ENCODE measurements around the gene SAMD8. TPM values are rescaled to one million over a fixed set of nuclear protein-coding genes. Genes with fewer than 3 reads are reported as not detected.

SAMD8 gene
- total RNA-seq, 1 donor from 2014 or later, result 42.7 TPM

DNA sequence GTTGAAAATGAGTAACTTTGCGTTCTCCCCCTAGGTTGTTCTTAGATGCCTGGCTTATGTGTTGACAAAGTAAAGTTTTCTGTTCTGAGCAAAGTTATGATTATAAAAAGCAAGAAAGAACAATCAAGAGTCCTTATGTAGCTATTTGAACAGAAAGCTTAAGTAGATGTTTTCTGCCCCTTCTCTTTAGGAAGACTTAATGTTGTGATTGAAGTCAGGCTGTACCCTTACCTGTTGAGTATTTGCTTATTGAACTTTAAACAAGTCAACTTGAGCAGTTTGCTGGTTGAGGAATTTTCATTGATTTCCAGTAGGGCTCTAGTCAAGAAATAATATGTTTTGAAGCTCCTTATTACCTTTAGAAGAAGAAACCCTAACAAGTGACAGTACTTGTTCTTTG lies 65.3 kb downstream of the SAMD8 start:
- no peaks in the 10 kb centered on the region for H3K27me3 ChIP-seq
- no peak for DNase-seq (ENCODE audit: extremely low spot score in 2 of 2)
- H3K9me3 ChIP-seq, result no peaks in the 10 kb centered on the region
- intact Hi-C loops (cut with DNase I), result no loop called here
- no peak overlapping the region for H3K27ac ChIP-seq
- peaks cover 20% of the 10 kb centered on the region for H3K4me1 ChIP-seq
- H3K4me3 ChIP-seq, result no peak overlapping the region
- TF ChIP-seq POLR2AphosphoS5 (IDR thresholded peaks at IDR 0.05; ENCODE audit: insufficient read depth in 1 of 2, low read depth in 1 of 2) (no peak), POLR2A (IDR thresholded peaks at IDR 0.05) (no peak)
- TF ChIP-seq, protein P1, sequence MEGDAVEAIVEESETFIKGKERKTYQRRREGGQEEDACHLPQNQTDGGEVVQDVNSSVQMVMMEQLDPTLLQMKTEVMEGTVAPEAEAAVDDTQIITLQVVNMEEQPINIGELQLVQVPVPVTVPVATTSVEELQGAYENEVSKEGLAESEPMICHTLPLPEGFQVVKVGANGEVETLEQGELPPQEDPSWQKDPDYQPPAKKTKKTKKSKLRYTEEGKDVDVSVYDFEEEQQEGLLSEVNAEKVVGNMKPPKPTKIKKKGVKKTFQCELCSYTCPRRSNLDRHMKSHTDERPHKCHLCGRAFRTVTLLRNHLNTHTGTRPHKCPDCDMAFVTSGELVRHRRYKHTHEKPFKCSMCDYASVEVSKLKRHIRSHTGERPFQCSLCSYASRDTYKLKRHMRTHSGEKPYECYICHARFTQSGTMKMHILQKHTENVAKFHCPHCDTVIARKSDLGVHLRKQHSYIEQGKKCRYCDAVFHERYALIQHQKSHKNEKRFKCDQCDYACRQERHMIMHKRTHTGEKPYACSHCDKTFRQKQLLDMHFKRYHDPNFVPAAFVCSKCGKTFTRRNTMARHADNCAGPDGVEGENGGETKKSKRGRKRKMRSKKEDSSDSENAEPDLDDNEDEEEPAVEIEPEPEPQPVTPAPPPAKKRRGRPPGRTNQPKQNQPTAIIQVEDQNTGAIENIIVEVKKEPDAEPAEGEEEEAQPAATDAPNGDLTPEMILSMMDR (IDR thresholded peaks at IDR 0.05), result no peak
- peaks cover 0 to 15% of the 10 kb centered on the region in 2 donors for H3K36me3 ChIP-seq

DNA sequence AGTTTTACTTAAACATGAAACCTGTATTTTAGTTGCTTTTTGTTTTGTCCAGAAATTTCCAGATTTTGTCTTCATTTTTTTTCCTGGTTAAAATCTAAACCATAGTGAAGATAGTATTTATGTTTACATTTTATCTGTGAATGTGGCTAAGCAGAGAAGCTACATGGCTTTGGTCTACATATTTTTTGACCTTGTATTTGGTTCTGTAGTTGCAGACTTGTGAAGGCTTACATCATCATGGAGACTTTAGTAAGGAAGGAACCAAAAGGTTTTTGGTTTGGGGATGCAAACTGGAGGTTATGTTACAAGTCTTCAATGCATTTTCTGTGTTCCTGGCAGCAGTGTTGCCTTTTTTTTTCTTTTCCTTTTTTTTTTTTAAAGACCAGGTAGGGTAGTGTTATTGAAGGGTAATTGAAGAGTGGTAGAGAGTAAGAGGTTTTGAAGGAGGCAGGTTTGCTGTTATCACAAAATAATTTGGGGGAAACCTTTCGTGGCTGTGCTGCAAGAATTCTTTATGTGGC lies 68.3 kb downstream of the SAMD8 start:
- no peak for DNase-seq (ENCODE audit: extremely low spot score in 2 of 2)
- intact Hi-C loops (cut with DNase I), result no loop called here
- Histone ChIP-seq H3K27ac (no peak overlapping the region), H3K27me3 (no peaks in the 10 kb centered on the region), H3K9me3 (no peaks in the 10 kb centered on the region), H3K4me1 (peaks cover 20% of the 10 kb centered on the region), H3K4me3 (no peak overlapping the region), H3K36me3 (peaks cover 0 to 15% of the 10 kb centered on the region in 2 donors)
- TF ChIP-seq POLR2A (IDR thresholded peaks at IDR 0.05) (no peak), POLR2AphosphoS5 (IDR thresholded peaks at IDR 0.05; ENCODE audit: insufficient read depth in 1 of 2, low read depth in 1 of 2) (no peak)
- TF ChIP-seq, protein P1 (IDR thresholded peaks at IDR 0.05), result no peak

DNA sequence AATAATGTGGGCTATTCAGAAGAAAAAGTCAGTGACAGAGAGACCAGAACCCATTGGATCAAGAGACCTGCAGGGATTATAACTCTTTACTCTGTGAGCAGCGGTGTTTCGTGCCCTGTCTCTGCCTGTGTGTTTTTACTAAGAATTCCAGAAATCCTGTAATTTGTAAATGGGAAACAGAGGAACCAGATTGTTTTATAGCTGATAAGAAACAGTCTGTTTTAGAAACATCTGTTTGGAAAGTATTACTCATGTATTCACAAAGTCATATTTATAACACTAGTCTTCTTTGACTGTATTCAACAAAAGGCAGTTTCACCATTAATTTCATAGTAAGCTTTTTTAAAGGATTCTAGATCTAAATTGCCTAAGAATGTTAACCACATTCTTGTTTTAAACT lies 69.1 kb downstream of the SAMD8 start:
- intact Hi-C loops (cut with DNase I), result no loop called here
- Histone ChIP-seq H3K36me3 (peaks cover 0 to 15% of the 10 kb centered on the region in 2 donors), H3K27ac (peak overlapping the region; percentile 4), H3K4me3 (no peak overlapping the region), H3K4me1 (peaks cover 25% of the 10 kb centered on the region), H3K9me3 (no peaks in the 10 kb centered on the region), H3K27me3 (no peaks in the 10 kb centered on the region)
- TF ChIP-seq, protein P1 (IDR thresholded peaks at IDR 0.05), result no peak
- TF ChIP-seq POLR2A (IDR thresholded peaks at IDR 0.05) (no peak), POLR2AphosphoS5 (IDR thresholded peaks at IDR 0.05; ENCODE audit: insufficient read depth in 1 of 2, low read depth in 1 of 2) (no peak)
- no peak for DNase-seq (ENCODE audit: extremely low spot score in 2 of 2)

DNA sequence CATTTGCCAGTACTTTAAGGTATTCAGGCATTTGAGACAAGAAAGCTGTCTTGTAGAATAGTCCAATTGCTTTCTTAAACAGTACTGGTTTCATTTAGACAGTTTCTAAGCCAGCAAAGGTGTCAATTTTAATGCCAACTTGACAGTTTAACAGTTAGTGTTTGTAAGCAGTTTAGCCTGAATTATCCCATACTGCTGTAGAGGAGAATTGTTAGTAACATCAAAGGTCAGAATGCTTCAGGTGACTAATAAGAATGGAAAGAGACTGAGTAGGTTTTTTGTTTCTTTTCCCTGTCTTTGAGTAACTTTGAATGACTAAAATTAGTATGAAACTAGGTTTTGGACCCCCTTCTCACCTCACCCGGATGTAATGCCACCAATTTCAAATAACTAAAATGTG lies 69.6 kb downstream of the SAMD8 start:
- Histone ChIP-seq H3K4me1 (peaks cover 28% of the 10 kb centered on the region), H3K27me3 (no peaks in the 10 kb centered on the region), H3K9me3 (no peaks in the 10 kb centered on the region), H3K36me3 (peaks cover 0 to 12% of the 10 kb centered on the region in 2 donors), H3K27ac (no peak overlapping the region), H3K4me3 (no peak overlapping the region)
- intact Hi-C loops (cut with DNase I), result no loop called here
- no peak for DNase-seq (ENCODE audit: extremely low spot score in 2 of 2)
- no peak for TF ChIP-seq POLR2AphosphoS5 (IDR thresholded peaks at IDR 0.05; ENCODE audit: insufficient read depth in 1 of 2, low read depth in 1 of 2)
- no peak for TF ChIP-seq POLR2A (IDR thresholded peaks at IDR 0.05)
- TF ChIP-seq, protein P1 (IDR thresholded peaks at IDR 0.05), result no peak

DNA sequence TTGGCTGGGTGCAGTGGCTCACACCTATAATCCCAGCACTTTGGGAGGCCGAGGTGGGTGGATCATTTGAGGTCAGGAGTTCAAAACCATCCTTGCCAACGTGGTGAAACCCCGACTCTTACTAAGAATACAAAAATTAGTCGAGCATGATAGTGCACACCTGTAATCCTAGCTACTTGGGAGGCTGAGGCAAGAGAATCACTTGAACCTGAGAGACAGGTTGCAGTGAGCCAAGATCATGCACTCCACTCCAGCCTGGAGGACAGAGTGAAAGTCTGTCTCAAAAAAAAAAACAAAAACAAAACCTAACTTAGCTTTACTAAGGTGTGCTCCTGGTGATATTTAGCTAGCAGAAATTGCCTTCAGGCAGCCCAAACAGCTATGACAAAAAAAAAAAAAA lies 74.9 kb downstream of the SAMD8 start:
- no peak for DNase-seq (ENCODE audit: extremely low spot score in 2 of 2)
- Histone ChIP-seq H3K9me3 (no peaks in the 10 kb centered on the region), H3K4me3 (no peak overlapping the region), H3K4me1 (peaks cover 29% of the 10 kb centered on the region), H3K27me3 (no peaks in the 10 kb centered on the region), H3K27ac (peak overlapping the region; percentile 27), H3K36me3 (no peaks in the 10 kb centered on the region)
- intact Hi-C loops (cut with DNase I), result no loop called here
- TF ChIP-seq POLR2AphosphoS5 (IDR thresholded peaks at IDR 0.05; ENCODE audit: insufficient read depth in 1 of 2, low read depth in 1 of 2) (no peak), POLR2A (IDR thresholded peaks at IDR 0.05) (no peak)
- TF ChIP-seq, protein P1 (IDR thresholded peaks at IDR 0.05), result no peak

All from vagina (tissue), 2 donors.